ENCODE results near the gene RPS6KA3. TPM values are rescaled to one million over a fixed set of nuclear protein-coding genes. Genes with fewer than 3 reads are reported as not detected.
A peak's percentile ranks its signal among the peaks of the same experiment; 100 is the strongest.

The RPS6KA3 gene
- total RNA-seq, 6 experiments from 2014 or later: 36.0 to 63.7 (median 44.7) TPM

DNA sequence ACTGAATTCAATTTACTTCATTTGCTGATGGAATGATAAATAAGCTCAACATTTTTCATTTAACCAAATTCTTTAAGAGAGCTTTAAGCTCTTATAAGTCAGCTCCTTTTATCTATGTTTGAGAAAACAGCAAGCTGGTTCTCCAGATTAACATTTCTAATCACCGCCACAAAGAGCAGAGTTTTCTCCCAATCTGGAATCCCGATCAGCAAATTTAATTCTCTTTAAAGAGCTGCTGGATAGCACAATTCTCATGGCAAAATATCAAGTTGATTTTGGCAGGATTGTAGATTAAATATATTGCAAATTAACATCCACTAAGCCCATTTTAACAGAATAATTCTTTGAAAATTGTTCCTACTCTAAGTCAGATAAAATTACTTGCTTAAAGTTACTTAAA lies 48.8 kb downstream of the RPS6KA3 start:
- peak overlapping the region; percentile 16 to 42 (median 35) for H3K4me3 ChIP-seq
- peak overlapping the region; percentile 61 to 85 (median 76) for H3K27ac ChIP-seq
- ATAC-seq: no peak

DNA sequence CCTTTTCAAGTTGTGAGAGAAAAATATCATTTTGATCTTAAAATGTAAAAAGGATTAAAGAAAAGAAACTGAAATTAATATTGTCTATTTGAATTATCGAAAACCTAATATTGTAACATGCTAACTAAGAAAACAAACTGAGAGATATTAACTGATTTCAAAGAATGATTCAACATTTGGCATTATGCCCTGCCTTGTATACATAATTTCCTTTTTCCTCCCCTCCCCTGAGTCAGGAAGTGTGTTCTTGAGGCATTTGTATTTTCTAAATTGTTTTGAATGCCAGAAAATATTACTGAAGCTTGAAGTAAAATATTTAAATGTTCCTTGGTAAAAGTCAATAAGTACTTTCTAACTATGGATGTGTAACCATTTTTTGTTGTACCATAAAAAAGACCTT lies 49.4 kb downstream of the RPS6KA3 start:
- no peak for DNase-seq
- intact Hi-C loops (cut with DNase I): no loop called here
- H3K27ac ChIP-seq: peak overlapping the region; percentile 61 to 85 (median 76)
- no peak for TF ChIP-seq POLR2A (IDR thresholded peaks at IDR 0.05)
- TF ChIP-seq, protein P1, sequence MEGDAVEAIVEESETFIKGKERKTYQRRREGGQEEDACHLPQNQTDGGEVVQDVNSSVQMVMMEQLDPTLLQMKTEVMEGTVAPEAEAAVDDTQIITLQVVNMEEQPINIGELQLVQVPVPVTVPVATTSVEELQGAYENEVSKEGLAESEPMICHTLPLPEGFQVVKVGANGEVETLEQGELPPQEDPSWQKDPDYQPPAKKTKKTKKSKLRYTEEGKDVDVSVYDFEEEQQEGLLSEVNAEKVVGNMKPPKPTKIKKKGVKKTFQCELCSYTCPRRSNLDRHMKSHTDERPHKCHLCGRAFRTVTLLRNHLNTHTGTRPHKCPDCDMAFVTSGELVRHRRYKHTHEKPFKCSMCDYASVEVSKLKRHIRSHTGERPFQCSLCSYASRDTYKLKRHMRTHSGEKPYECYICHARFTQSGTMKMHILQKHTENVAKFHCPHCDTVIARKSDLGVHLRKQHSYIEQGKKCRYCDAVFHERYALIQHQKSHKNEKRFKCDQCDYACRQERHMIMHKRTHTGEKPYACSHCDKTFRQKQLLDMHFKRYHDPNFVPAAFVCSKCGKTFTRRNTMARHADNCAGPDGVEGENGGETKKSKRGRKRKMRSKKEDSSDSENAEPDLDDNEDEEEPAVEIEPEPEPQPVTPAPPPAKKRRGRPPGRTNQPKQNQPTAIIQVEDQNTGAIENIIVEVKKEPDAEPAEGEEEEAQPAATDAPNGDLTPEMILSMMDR (IDR thresholded peaks at IDR 0.05): no peak
- ATAC-seq: peak in 2 of 4 donors; percentile 12 to 43
- no peaks in the 10 kb centered on the region for H3K36me3 ChIP-seq
- peak overlapping the region; percentile 16 to 42 (median 35) for H3K4me3 ChIP-seq
- H3K9me3 ChIP-seq: no peaks in the 10 kb centered on the region
- peaks cover 0 to 9% (median 3%) of the 10 kb centered on the region in 4 donors for H3K4me1 ChIP-seq
- peaks cover 0 to 4% of the 10 kb centered on the region in 2 donors for H3K27me3 ChIP-seq
- WGBS (ENCODE audit: insufficient coverage, low coverage, low lambda C conversion rate, missing lambda C conversion rate): 21% methylated on average over 1 of the region's 1 CpG

More for the DNA sequence above, 48.8 kb downstream of the RPS6KA3 start:
- DNase-seq: no peak
- Histone ChIP-seq H3K27me3 (peaks cover 0 to 4% of the 10 kb centered on the region in 2 donors), H3K9me3 (no peaks in the 10 kb centered on the region), H3K36me3 (no peaks in the 10 kb centered on the region), H3K4me1 (peaks cover 0 to 12% (median 5%) of the 10 kb centered on the region in 4 donors)
- intact Hi-C loops (cut with DNase I): no loop called here
- TF ChIP-seq, protein P1 (IDR thresholded peaks at IDR 0.05): no peak
- no peak for TF ChIP-seq POLR2A (IDR thresholded peaks at IDR 0.05)
- WGBS (ENCODE audit: insufficient coverage, low coverage, low lambda C conversion rate, missing lambda C conversion rate): 25% methylated on average over 2 of the region's 2 CpGs

DNA sequence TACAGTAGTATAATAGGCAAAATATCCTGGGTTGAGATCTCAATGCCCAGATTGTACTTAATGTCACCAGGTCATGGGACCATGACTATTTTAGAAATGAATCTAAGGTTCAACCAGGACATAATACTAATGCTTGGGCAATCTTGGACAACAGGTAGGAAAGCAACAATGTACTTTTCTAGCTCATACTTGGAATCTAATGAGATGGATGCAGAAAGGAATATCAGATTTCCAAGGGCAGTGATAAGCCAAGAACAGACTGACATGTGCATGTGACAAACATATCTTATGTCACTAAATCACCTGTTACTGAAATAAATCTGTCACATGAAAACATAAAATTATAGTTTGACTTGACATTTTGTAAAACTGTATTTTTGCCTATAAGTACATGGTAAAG lies 51.1 kb downstream of the RPS6KA3 start:
- TF ChIP-seq, protein P1 (IDR thresholded peaks at IDR 0.05): no peak
- TF ChIP-seq POLR2A (IDR thresholded peaks at IDR 0.05): no peak
- ATAC-seq: peak in 2 of 4 donors; percentile 11 to 21
- intact Hi-C loops (cut with DNase I): no loop called here
- peaks cover 0 to 9% (median 0%) of the 10 kb centered on the region in 4 donors for H3K4me1 ChIP-seq
- H3K36me3 ChIP-seq: no peaks in the 10 kb centered on the region
- peaks cover 0 to 4% of the 10 kb centered on the region in 2 donors for H3K27me3 ChIP-seq
- no peak for DNase-seq
- H3K4me3 ChIP-seq: no peak overlapping the region
- H3K27ac ChIP-seq: peak overlapping the region in 1 of 3 donors; percentile 24
- no peaks in the 10 kb centered on the region for H3K9me3 ChIP-seq

DNA sequence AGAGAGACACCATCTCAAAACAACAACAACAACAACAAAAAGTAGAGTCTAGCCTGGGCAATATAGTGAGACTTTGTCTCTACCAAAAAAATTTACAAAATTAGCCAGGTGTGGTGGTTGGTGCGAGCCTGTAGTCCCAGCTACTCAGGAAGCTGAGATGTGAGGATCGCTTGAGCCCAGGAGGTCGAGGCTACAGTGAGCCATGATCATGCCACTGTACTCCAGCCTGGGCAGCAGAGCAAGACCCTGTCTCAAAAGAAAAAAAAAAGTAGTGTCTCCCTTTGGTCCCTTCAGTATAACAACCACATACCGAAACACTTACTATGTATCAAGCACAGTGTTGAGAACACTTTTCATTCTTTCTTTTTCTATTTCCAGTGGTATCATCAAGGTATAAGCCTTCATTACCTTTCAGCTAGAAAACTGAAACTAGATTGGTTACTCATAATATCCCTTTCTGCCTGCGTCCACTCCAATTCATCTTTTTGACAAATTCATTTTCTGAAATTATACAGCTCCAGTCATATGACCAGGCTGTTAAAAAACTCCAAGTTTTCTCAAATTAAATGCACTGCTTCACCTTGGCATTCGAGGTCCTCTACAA lies 54.1 kb downstream of the RPS6KA3 start:
- 80% methylated on average over 6 of the region's 6 CpGs for WGBS (ENCODE audit: insufficient coverage, low coverage, low lambda C conversion rate, missing lambda C conversion rate)
- Histone ChIP-seq H3K27ac (peak overlapping the region in 2 of 3 donors; percentile 12 to 58), H3K36me3 (no peaks in the 10 kb centered on the region), H3K9me3 (no peaks in the 10 kb centered on the region), H3K4me1 (peaks cover 0 to 25% (median 3%) of the 10 kb centered on the region in 4 donors), H3K27me3 (peaks cover 0 to 3% of the 10 kb centered on the region in 2 donors), H3K4me3 (no peak overlapping the region)
- intact Hi-C loops (cut with DNase I): no loop called here
- ATAC-seq: no peak
- DNase-seq: no peak
- TF ChIP-seq POLR2A (IDR thresholded peaks at IDR 0.05): no peak
- TF ChIP-seq, protein P1 (IDR thresholded peaks at IDR 0.05): no peak

All from right lobe of liver (tissue), 6 donors.